Measurements from ENCODE around the gene LSP1. TPM values are rescaled to one million over a fixed set of nuclear protein-coding genes. Genes with fewer than 3 reads are reported as not detected.

Gene LSP1
- total RNA-seq, 1 experiment from 2014 or later: 0.90 TPM

GRCh38 chr11:1820463-1821325, 32.2 kb upstream of the LSP1 start:
- ATAC-seq: no peak
- intact Hi-C loops (cut with micrococcal nuclease; ENCODE audit: unreplicated experiment) (loop anchor here (10.0 kb wide), 1 partner anchor 276 kb away; no protein-coding TSS in a partner anchor), in situ Hi-C loops (cut with HindIII; ENCODE audit: low pct_unique_long_range_greater_than_20kb, low sequenced_read_pairs) (no loop called here)
- H3K9me3 ChIP-seq (ENCODE audit: control insufficient read depth, insufficient read depth, low read depth, low read length): peaks cover 3% of the 10 kb centered on the region; the same call in 1 of the 2 replicates
- H3K36me3 ChIP-seq (ENCODE audit: control insufficient read depth, insufficient read depth, low read length): no peaks in the 10 kb centered on the region
- H3K27me3 ChIP-seq (ENCODE audit: control insufficient read depth, insufficient read depth, low read length): no peaks in the 10 kb centered on the region
- peaks cover 20% of the 10 kb centered on the region for H3K4me1 ChIP-seq (ENCODE audit: control insufficient read depth, insufficient read depth, low read length)
- CTCF ChIA-PET: interaction anchor here (1.0 kb wide), 1 partner anchor 168 kb away, joined by 4 read pairs; no protein-coding TSS in a partner anchor
- BruUV-seq (replicated peaks): no TSS peak
- POLR2A ChIA-PET: interaction anchor here (0.8 kb wide), 1 partner anchor 38 kb away, joined by 3 read pairs; no protein-coding TSS in a partner anchor
- DNase-seq (ENCODE audit: low read depth, low spot score): no peak
- no peak overlapping the region for H3K4me3 ChIP-seq (ENCODE audit: low read depth in 2 of 2, low read length in 2 of 2)
- H3K27ac ChIP-seq (ENCODE audit: low read length): peak overlapping the region; percentile 20; the same call in 1 of the 2 replicates
- TF ChIP-seq REST (IDR thresholded peaks at IDR 0.05; ENCODE audit: insufficient read depth in 1 of 2, low read depth in 2 of 2, low read length in 1 of 2) (no peak), SIN3A (IDR thresholded peaks at IDR 0.05; ENCODE audit: borderline replicate concordance, insufficient read depth, low read depth, low read length) (no peak), TCF7L2 (IDR thresholded peaks at IDR 0.05; ENCODE audit: low read depth, low read length) (no peak), POLR2AphosphoS5 (IDR thresholded peaks at IDR 0.05; ENCODE audit: low read depth, low read length) (no peak), CTCF (IDR thresholded peaks at IDR 0.05) (no peak)

GRCh38 chr11:1821562-1821961, 31.3 kb upstream of the LSP1 start:
- ChIA-PET CTCF (no interaction called here), POLR2A (no interaction called here)
- ATAC-seq: no peak
- no peaks in the 10 kb centered on the region for H3K36me3 ChIP-seq (ENCODE audit: control insufficient read depth, insufficient read depth, low read length)
- H3K9me3 ChIP-seq (ENCODE audit: control insufficient read depth, insufficient read depth, low read depth, low read length): peaks cover 3% of the 10 kb centered on the region; the same call in 1 of the 2 replicates
- no peak overlapping the region for H3K4me3 ChIP-seq (ENCODE audit: low read depth in 2 of 2, low read length in 2 of 2)
- no peaks in the 10 kb centered on the region for H3K27me3 ChIP-seq (ENCODE audit: control insufficient read depth, insufficient read depth, low read length)
- no peak overlapping the region for H3K27ac ChIP-seq (ENCODE audit: low read length)
- TF ChIP-seq SIN3A (IDR thresholded peaks at IDR 0.05; ENCODE audit: borderline replicate concordance, insufficient read depth, low read depth, low read length) (no peak), POLR2AphosphoS5 (IDR thresholded peaks at IDR 0.05; ENCODE audit: low read depth, low read length) (no peak), CTCF (IDR thresholded peaks at IDR 0.05) (no peak)
- in situ Hi-C loops (cut with HindIII; ENCODE audit: low pct_unique_long_range_greater_than_20kb, low sequenced_read_pairs): no loop called here
- intact Hi-C loops (cut with micrococcal nuclease; ENCODE audit: unreplicated experiment): loop anchor here (10.0 kb wide), 1 partner anchor 277 kb away; no protein-coding TSS in a partner anchor
- H3K4me1 ChIP-seq (ENCODE audit: control insufficient read depth, insufficient read depth, low read length): peaks cover 29% of the 10 kb centered on the region
- no TSS peak for BruUV-seq (replicated peaks)
- no peak for DNase-seq (ENCODE audit: low read depth, low spot score)

All from Panc1 (cell line).